K562 (cell line): ENCODE data around the gene FILIP1L. TPM values are rescaled to one million over a fixed set of nuclear protein-coding genes. Genes with fewer than 3 reads are reported as not detected.

ENCODE experiments used
- FIP1L1 ChIP-seq: fragments of 200-400 bp; formaldehyde crosslinking; IDR thresholded peaks from 2 replicates; pipeline ENCODE4 v1.6.1; 2018; ENCODE audit warnings: mild to moderate bottlenecking, low read depth, low read length; ENCODE audit not compliant: poor library complexity, severe bottlenecking
- HNRNPLL ChIP-seq: fragments of 200-400 bp; formaldehyde crosslinking; IDR thresholded peaks from 2 replicates; pipeline ENCODE4 v1.6.1; 2017; ENCODE audit warnings: low read length, low read depth, mild to moderate bottlenecking; ENCODE audit not compliant: poor library complexity, severe bottlenecking
- MYNN ChIP-seq, 2 experiments: sonication (generic); formaldehyde crosslinking in 1 of 2; IDR thresholded peaks; 2 replicates each; pipeline versions ENCODE4 v1.5.0 to v1.6.1; 2016 to 2020; ENCODE audit warnings: antibody characterized with exemption in 1 of 2, missing genetic modification reagents in 1 of 2
- ZNF407 ChIP-seq: fragments of 450-650 bp; IDR thresholded peaks from 2 replicates; pipeline ENCODE4 v1.6.1; 2016; ENCODE audit warnings: low read depth
- polyA plus RNA-seq, 8 experiments: library from polyadenylated mRNA; depleted of rRNA in 4 of 8; stranded (reverse) in 5 of 8; unstranded in 3 of 8; fragments of >200 nt; fragmentation: Nextera tagmentation in 2 of 8; fragmentation: Illumina TruSeq in 1 of 8; extraction: Ambion mirVana in 2 of 8; extraction: Trizol in 1 of 8; gene quantifications; 2 replicates each; pipeline versions ENCODE4 v1.2.1 to v1.2.3, GENCODE V29; 2011 to 2014; ENCODE audit warnings: inconsistent platforms in 1 of 8, missing spikeins in 1 of 8
- total RNA-seq, 7 experiments: library from RNA; depleted of rRNA in 6 of 7; stranded (reverse); fragments of >200 nt in 6 of 7; fragmentation: Illumina TruSeq in 2 of 7; extraction: Trizol in 2 of 7; gene quantifications; 2 replicates each; pipeline versions ENCODE4 v1.2.1 to v1.2.3, GENCODE V29; 2011 to 2021; ENCODE audit warnings: low replicate concordance in 1 of 7

FILIP1L gene
- total and polyA plus RNA-seq, 9 of the 15 experiments (the other 6 are each of a cell fraction or from before 2014, with no cell fraction given) = 0.50 to 2.1 (median 1.1) TPM

DNA sequence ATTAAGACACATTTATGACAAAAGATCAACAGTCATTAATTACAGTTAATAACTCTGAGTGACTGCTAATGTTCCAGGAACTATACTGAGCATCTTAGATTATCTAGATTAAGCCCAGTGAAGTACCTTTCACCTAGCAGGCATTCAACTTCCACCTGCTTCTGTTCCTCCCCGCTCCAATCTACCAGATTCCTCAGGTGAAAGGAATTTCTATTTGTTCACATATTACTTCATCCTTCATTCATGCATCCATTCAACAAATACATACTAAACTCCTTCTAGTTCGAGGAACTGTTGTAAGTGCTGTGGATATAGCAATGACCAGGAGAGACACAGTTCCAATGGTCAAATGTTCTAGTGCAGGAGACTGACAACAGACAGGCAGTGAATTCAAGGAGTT, 139.3 kb downstream of the FILIP1L start (continued):
- no peak for TF ChIP-seq ZNF407
- TF ChIP-seq FIP1L1 = no peak
- TF ChIP-seq HNRNPLL = no peak
- TF ChIP-seq MYNN (IDR thresholded peaks at IDR 0.05) = no peak
- TF ChIP-seq MYNN (CRISPR knock-in tag; IDR thresholded peaks at IDR 0.05) = no peak
